Neural cell (in vitro differentiated cells): ENCODE measurements around the gene MAPK8IP3. TPM values are rescaled to one million over a fixed set of nuclear protein-coding genes. Genes with fewer than 3 reads are reported as not detected.

Experiments
- H2AFZ ChIP-seq: fragments of 200-600, 300-800 bp; sonication (generic), shearing (Covaris generic); 2 replicates; pipeline ENCODE4 v1.6.0; 2014; ENCODE audit warnings: low read depth, mild to moderate bottlenecking, antibody characterized with exemption, low read length, moderate library complexity
- H3F3A ChIP-seq: fragments of 200-600 bp; shearing (Covaris generic); 2 replicates; pipeline ENCODE4 v1.6.1; 2016; ENCODE audit warnings: mild to moderate bottlenecking, moderate library complexity, mixed read lengths, antibody characterized with exemption, low read length; ENCODE audit not compliant: insufficient read depth, poor library complexity, severe bottlenecking
- H3K27ac ChIP-seq: fragments of 200-600, 300-800 bp; sonication (generic), shearing (Covaris generic); 2 replicates; pipeline ENCODE4 v1.5.1; 2014; ENCODE audit warnings: mild to moderate bottlenecking, low read length, moderate library complexity
- H3K27me3 ChIP-seq: fragments of 300-800, 200-600 bp; sonication (generic), shearing (Covaris generic); 2 replicates; pipeline ENCODE4 v1.6.0; 2014; ENCODE audit warnings: mild to moderate bottlenecking, low read depth, low read length, moderate library complexity; ENCODE audit not compliant: insufficient read depth
- H3K36me3 ChIP-seq: fragments of 300-800, 200-600 bp; sonication (generic), shearing (Covaris generic); 2 replicates; pipeline ENCODE4 v1.5.1; 2014; ENCODE audit warnings: mild to moderate bottlenecking, antibody characterized with exemption, low read length, moderate library complexity; ENCODE audit not compliant: insufficient read depth
- H3K4me2 ChIP-seq: fragments of 300-800, 200-600 bp; sonication (generic), shearing (Covaris generic); 2 replicates; pipeline ENCODE4 v1.6.0; 2014; ENCODE audit warnings: mild to moderate bottlenecking, low read length
- H3K4me3 ChIP-seq: fragments of 300-800, 200-600 bp; sonication (generic), shearing (Covaris generic); 2 replicates; pipeline ENCODE4 v1.5.1; 2014; ENCODE audit warnings: mild to moderate bottlenecking, low read length, moderate library complexity
- H3K79me2 ChIP-seq: fragments of 200-600 bp; shearing (Covaris generic); replicated peaks from 2 replicates; pipeline ENCODE4 v1.6.0; 2014; ENCODE audit warnings: mild to moderate bottlenecking, low read length, moderate library complexity; ENCODE audit not compliant: insufficient read depth
- H3K9ac ChIP-seq: fragments of 300-800, 200-600 bp; sonication (generic), shearing (Covaris generic); 2 replicates; pipeline ENCODE4 v1.6.1; 2016; ENCODE audit warnings: mild to moderate bottlenecking, low read length, mixed read lengths
- H3K9me2 ChIP-seq: fragments of 200-600 bp; shearing (Covaris generic); 2 replicates; pipeline ENCODE4 v1.6.1; 2016; ENCODE audit warnings: mild to moderate bottlenecking, low read length, mixed read lengths; ENCODE audit not compliant: insufficient read depth
- H3K9me3 ChIP-seq: fragments of 200-600, 300-800 bp; sonication (generic), shearing (Covaris generic); 2 replicates; pipeline ENCODE4 v1.6.1; 2016; ENCODE audit warnings: mild to moderate bottlenecking, mixed run types, low read length, moderate library complexity, mixed read lengths
- H4K20me1 ChIP-seq: fragments of 200-600 bp; shearing (Covaris generic); 2 replicates; pipeline ENCODE4 v1.6.1; 2016; ENCODE audit warnings: mild to moderate bottlenecking, mixed run types; ENCODE audit not compliant: insufficient read depth
- CTCF ChIP-seq: fragments of 450-650 bp; IDR thresholded peaks from 2 replicates; pipeline ENCODE4 v1.5.1; 2014; ENCODE audit warnings: antibody characterized with exemption, mild to moderate bottlenecking, moderate library complexity; ENCODE audit not compliant: poor library complexity, severe bottlenecking
- EP300 ChIP-seq: fragments of 450-650 bp; conservative IDR thresholded peaks from 2 replicates; pipeline ENCODE4 v1.6.1; 2014; ENCODE audit warnings: antibody characterized with exemption, mild to moderate bottlenecking, moderate library complexity; ENCODE audit not compliant: poor library complexity, severe bottlenecking
- EZH2 ChIP-seq: fragments of 200-600, 300-800 bp; shearing (Covaris generic), sonication (generic); IDR thresholded peaks from 2 replicates; pipeline ENCODE4 v1.6.1; 2014; ENCODE audit warnings: antibody characterized with exemption, low read length, borderline replicate concordance, mild to moderate bottlenecking; ENCODE audit not compliant: insufficient read depth, poor library complexity, severe bottlenecking
- MXI1 ChIP-seq: fragments of 450-650 bp; conservative IDR thresholded peaks from 2 replicates; pipeline ENCODE4 v1.6.1; 2014; ENCODE audit warnings: antibody characterized with exemption, mild to moderate bottlenecking; ENCODE audit not compliant: poor library complexity, severe bottlenecking
- POLR2AphosphoS5 ChIP-seq: IDR thresholded peaks from 2 replicates; pipeline ENCODE4 v1.6.1; 2012
- RAD21 ChIP-seq: fragments of 450-650 bp; conservative IDR thresholded peaks from 2 replicates; pipeline ENCODE4 v1.6.1; 2014; ENCODE audit warnings: antibody characterized with exemption, mild to moderate bottlenecking, moderate library complexity
- REST ChIP-seq: IDR thresholded peaks from 2 replicates; pipeline ENCODE4 v1.6.1; 2012; ENCODE audit warnings: borderline replicate concordance
- SMC3 ChIP-seq: fragments of 450-650 bp; conservative IDR thresholded peaks from 2 replicates; pipeline ENCODE4 v1.6.1; 2014; ENCODE audit warnings: antibody characterized with exemption, mild to moderate bottlenecking, moderate library complexity; ENCODE audit not compliant: poor library complexity
- TAF1 ChIP-seq: IDR thresholded peaks from 2 replicates; pipeline ENCODE4 v1.6.1; 2012; ENCODE audit warnings: low read depth
- polyA plus RNA-seq: library from polyadenylated mRNA; depleted of rRNA; stranded (reverse); fragments of >200 nt; gene quantifications from 2 replicates; pipeline ENCODE4 v1.2.3, GENCODE V29; 2014

The MAPK8IP3 gene
- polyA plus RNA-seq, 1 donor from 2014 or later, result 51.0 TPM

DNA sequence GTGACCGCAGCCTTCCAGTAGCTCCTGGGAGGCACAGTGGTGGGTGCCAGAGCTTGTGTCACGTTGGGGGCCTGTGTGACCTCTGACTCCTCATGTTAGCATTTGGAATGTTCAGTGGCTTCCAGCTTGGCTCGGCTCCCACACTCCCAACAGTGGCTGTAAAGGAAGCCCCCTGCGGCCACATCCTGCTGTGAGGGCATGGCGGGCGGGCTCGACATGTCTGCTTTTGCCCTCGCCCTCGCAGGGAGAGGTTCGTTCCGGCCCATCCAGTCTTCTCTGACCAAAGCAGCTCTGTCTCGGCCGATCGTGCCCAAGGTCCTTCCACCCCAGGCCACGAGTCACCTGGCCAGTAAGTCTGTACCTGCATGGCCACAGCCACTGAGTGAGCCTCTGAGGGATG lies 40.2 kb upstream of the MAPK8IP3 start:
- Histone ChIP-seq H3K27ac (no peak overlapping the region), H2AFZ (no peak overlapping the region), H3K4me3 (no peak overlapping the region), H3F3A (no peaks in the 10 kb centered on the region), H3K9me2 (no peaks in the 10 kb centered on the region), H3K27me3 (no peaks in the 10 kb centered on the region), H4K20me1 (no peaks in the 10 kb centered on the region), H3K4me2 (no peak overlapping the region), H3K9me3 (no peaks in the 10 kb centered on the region), H3K36me3 (no peaks in the 10 kb centered on the region), H3K9ac (no peak overlapping the region), H3K79me2 (no peaks in the 10 kb centered on the region)
- TF ChIP-seq RAD21 (no peak), TAF1 (no peak), REST (no peak), EZH2 (no peak), MXI1 (no peak), CTCF (no peak), SMC3 (no peak), EP300 (no peak), POLR2AphosphoS5 (no peak)

GRCh38 chr16:1666316-1666715 lies 39.7 kb upstream of the MAPK8IP3 start:
- H2AFZ ChIP-seq, result no peak overlapping the region
- H3K36me3 ChIP-seq, result no peaks in the 10 kb centered on the region
- H3K9ac ChIP-seq, result no peak overlapping the region
- no peaks in the 10 kb centered on the region for H3F3A ChIP-seq
- no peak for TF ChIP-seq TAF1
- TF ChIP-seq POLR2AphosphoS5, result no peak
- no peak for TF ChIP-seq EP300
- TF ChIP-seq EZH2, result no peak
- TF ChIP-seq SMC3, result no peak
- no peak for TF ChIP-seq MXI1
- no peak for TF ChIP-seq REST
- TF ChIP-seq CTCF, result no peak
- TF ChIP-seq RAD21, result no peak
- H3K79me2 ChIP-seq, result no peaks in the 10 kb centered on the region
- no peaks in the 10 kb centered on the region for H4K20me1 ChIP-seq
- H3K9me2 ChIP-seq, result no peaks in the 10 kb centered on the region
- H3K9me3 ChIP-seq, result no peaks in the 10 kb centered on the region
- H3K27me3 ChIP-seq, result no peaks in the 10 kb centered on the region
- no peak overlapping the region for H3K4me3 ChIP-seq
- no peak overlapping the region for H3K4me2 ChIP-seq
- no peak overlapping the region for H3K27ac ChIP-seq
